NCI-H1092 treated with DMSO at 0.1 percent for 48 hours (cell line): ENCODE results near the gene TTC23.
A peak's percentile ranks its signal among the peaks of the same experiment; 100 is the strongest.

Source experiments
- DNase-seq: peaks from one replicate; lab custom pipeline; 2025; lab: John Stamatoyannopoulos, UW

Gene TTC23

DNA sequence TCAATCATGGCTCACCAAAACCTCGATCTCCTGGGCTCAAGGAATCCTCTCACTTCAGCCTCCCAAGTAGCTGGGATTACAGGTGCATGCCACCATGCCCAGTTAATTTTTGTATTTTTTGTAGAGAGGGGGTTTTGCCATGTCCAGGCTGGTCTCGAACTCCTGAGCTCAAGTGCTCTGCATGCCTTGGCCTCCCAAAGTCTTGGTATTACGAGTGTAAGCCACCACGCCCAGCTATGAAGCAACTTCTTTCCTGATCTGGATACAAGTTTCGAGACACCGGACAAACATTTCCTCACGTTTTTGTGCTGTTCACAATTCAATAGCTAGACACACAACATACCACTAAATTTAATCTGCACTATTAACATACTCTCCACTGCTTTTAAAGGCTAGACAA, 147.9 kb downstream of the TTC23 start:
- DNase-seq, result no peak

DNA sequence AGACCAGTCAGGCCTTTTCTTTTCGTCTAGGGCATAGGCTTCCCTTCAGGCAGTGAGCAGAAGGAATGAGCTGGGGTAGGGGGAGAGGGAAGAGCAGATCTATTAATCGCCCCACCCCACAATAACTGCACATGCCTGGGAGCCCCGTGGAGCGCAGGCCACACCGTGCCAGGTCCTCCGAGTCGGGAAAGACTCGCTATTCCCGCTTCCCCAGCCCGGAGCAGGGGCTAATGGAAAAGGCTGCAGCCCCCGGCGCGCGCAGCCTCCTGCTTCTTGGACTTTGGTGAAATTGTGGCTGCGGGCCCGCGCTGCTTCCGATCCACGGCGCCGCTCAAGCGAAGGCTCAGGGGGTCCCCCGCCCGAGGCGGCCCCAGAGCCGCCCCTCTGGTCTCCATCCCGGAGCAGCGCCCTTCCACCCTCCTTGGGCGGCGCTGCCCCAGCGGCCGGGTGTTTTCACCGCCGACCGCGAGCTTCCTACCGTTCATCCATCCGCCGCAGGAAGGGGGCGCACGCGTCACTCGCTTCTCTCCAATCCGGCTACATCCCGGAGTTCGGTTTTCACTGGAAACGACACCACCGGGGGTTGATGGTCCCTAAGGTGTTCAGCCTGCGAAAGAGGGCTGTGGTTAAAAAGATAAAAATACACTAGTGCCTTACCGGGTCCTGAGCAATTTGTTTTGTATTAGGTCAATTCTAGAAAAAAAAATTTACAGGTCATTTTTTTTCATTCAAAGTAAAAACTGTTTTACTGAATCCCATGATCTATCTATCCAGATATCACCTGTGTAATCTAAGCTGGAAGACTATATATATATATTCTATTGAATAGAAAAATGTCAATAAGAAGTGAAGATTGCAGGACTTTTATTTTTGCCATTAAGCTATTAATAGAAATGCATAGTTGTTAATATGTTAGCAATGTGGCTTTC, 148.9 kb downstream of the TTC23 start:
- DNase-seq, result peak; percentile 60

DNA sequence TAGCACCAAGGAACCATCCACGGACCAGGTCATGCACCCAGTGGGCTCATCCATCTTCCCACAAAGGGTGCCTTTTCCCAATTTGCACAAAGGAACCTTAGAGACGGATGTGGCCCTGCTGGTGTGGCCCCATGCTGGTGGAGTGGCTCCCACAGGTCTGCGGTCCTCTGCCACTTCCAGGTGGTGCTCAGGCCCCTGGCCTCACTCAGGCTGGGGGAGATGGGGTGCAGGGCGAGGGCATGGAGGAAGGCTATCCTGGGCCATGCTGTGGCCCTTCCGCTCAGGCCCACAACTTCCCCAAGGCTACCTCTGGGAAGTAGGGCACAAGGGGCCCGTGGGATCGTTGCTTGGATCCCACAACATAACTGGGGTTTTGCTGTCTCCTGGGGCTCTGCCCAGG, 149.7 kb downstream of the TTC23 start:
- no peak for DNase-seq

DNA sequence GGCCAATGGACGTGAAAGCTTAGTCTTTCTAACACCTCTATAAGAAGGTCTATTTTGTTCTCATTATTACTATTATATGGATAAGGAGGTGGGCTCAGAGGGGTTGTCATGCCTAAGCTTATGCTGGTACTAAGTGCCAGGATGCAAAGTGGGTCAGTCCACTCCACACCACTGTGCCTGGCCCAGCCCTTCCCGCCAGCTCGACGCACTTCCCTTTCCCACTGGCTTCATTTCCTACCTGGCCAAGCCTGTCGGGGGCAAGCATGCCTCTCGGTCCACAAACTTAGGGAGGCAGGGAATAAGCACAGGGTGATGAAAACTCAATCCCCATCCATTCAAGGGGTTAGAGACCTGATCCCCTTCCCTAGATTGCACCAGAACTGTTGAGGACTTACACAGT, 150.4 kb downstream of the TTC23 start:
- DNase-seq, result no peak

DNA sequence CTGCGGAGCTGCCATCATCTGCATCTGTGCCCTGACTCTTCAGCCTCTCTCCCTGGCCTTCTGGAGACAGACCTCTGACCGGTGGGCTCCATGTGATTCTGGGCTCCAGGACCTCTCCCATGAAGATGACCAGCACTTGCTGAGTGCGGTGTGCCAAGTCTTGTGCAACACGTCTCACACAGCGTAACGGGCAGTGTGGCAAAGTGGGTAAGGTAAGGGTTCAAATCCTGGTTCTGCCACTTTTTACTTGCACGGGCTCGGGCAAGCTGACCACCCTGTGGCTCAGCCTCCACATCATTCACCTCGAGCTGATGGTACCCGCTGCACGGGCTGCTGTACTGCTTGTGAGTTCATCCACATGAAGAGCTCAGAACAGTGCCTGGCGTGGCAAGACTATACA, 151.0 kb downstream of the TTC23 start:
- DNase-seq, result no peak

DNA sequence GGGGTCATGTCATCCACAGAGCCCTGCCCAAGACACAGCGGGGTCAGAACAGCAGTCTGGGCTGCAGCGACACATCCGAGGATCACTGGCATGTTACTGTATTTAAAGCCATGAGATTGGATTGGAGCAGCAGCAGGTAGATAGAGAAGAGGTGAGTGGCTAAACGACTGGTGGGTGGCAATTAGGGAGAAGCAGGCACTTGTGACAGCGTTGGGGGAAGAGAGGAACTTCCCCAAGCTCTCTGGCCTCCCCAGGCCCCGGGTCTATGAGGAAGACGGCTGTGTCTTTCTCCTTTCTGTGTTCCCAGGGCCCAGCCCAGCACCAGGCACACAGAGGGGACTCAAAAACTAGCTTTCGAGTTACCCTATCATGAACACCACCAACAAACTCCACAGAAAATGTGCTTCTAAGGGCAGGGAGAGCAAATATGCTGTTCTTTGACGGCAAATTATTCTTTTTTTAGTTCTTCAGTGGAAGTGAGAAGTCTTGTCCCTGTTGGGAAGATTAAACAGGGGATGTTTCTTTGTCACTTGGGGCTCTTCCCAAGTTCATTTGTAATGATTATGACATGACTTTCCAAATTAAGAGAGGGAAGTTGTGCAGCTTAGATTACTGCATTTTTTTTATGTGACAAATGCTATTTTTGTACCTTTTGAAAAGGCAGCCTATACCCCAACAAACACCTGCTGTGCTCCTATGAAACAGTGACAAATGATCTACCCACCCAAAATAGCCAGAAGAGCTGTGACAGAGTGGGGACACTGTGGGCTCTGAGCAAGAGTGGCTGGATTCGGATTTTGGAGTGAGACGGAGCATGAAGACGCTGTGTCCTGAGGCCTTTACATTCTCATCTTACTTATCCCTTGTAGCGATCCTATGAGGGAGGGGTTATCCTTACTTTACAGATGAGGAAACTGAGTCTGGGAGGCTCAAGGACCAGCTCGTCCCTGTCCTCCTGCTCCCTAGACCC, 151.7 kb downstream of the TTC23 start:
- DNase-seq, result no peak

DNA sequence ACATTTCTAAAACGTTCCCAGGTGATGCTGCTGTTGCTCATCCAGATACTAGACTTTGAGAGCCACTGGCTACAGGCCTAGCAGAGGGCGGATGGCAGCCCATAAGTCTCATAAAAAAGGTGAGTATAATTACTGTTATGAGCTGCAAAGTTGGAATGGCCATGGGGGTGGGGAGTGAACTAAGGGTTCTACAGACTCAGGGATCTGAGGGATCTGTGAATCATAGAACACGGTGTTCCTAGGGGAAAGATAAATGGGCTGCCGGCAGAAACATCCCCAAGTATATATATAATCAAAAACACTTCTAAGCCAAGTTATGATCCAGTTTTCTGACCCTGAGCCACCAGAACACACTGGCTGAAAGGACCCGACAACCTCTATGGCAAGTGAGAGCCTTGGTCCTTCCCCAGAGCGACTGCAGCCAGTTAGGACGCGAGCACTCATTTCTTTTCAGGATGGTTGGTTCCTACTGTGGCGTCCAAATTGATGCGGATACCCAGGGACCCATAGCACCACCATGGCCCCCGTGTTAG, 152.4 kb downstream of the TTC23 start:
- no peak for DNase-seq

DNA sequence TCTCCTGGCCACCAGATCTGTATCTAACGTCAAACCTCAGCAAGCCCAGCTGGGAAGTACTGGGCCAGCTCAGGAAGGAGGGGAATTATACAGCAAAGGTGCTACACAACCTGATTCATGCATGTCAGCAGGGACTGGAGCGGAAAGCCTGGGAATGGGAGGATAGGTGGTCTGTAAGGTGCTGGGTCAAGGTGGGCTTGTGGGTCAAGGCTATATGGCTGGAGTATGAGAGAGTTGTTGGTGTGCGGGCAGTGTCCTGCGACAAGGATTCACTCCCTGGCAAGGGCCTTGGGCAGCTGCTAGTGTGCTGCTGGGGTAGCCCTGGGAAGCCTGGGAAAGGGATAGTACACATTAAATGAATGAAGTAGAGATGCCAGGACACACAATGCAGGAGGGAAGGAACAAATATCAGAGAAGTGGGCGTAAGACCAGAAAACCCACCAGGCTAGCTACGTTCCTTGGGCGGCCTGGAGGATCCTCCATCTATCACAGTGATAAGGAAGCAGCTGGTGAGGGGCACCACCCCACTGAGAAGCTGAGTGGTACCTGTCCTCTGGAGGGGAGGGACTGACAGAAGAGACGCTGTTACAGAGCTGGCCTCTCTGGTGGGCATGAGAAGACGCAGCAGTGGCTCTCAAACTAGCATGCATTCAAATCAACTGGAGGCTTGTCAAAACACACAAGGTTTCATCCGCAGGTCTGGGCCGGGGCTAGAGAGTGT, 153.0 kb downstream of the TTC23 start:
- no peak for DNase-seq

DNA sequence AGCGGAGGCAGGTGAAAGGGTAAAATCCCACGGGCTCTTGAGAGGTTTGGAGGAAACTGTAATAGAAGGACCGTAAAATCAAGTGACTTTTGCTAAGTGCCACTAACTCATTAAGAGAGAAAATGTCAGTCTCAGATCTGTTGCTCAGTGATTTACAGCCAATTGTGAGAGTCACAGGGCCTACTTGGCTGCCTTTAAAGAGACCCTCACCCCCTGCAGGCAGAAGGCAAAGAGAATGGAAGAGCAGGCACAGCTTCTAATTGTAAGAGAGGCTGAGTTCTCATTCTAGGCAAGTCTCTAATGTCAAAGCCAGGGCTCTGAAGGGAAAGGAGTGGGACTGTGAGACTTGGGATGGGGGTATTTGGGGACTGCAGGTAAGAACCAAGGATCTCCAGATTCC, 153.8 kb downstream of the TTC23 start:
- no peak for DNase-seq

DNA sequence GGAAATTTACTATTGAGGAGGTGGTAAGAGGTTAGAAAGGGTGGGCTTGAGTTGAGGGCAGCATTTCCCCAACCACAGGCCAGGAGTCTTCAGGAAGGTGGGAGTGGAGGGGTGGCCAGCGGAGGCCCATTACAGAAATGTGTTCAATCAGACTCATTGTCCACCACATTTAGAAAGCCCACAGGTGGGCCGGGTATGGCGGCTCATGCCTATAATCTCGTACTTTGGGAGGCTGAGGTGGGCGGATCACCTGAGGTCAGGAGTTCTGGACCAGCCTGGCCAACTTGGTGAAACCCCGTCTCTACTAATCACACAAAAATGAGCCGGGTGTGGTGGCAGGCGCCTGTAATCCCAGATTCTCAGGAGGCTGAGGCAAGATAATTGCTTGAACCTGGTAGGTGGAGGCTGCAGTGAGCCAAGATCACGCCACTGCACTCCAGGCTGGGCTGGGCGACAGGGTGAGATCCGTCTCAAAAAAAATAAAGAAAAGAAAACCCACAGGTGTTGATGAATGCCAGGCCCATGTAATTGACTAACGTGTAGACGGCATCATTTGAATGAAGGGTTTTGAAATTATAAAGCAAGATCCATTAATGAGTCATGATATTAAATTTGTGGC, 156.7 kb downstream of the TTC23 start:
- DNase-seq, result no peak

DNA sequence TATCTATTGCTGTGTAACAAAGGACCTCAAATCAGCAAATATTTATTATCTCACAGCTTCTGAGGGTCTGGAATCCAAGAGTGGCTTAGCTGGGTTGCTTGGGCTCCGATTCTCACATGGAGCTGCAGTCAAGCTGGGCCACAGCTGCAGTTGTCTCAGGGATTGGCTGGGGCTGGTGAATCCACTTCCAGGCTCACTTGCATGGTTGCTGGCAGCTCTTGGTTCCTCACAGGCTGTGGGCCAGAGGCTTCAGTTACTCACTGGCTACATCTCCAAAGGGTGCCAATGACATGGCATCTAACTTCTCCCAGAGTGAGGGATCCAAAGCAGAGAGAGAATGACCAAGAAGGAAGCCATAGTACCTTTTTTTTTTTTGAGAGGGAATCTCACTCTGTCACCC, 158.4 kb downstream of the TTC23 start:
- DNase-seq, result no peak

DNA sequence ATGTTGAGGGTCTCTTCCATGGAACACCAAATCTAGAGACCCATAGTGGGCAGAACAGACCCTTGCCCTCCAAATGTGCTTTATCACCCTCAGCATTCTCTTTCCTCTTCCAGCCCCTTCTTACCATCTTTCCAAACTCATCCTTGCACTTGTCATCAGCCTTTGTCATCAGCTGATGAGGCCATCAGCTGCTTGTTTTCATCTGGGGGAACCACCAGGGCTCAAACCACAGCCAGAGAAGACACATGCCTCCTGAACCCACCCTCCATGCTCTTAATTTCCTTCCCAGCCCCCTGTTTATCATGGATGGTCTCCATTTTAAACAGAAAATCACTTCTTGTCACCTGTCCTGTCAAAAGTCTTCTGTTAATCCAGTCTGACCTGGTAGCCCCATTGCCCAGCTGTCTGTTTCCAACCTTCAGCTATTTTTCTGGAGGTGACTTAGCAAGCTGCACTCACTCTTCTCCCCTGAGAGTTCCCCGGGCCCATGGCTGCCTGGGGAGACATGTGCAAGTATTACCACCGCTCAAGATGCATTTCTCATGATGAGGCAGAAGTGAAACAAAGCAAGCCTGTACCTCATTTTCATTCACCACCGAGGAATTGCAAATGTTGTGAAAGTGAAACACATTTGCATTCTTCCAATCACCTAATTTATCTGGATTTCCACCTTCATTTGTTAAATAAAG, 159.2 kb downstream of the TTC23 start:
- no peak for DNase-seq

DNA sequence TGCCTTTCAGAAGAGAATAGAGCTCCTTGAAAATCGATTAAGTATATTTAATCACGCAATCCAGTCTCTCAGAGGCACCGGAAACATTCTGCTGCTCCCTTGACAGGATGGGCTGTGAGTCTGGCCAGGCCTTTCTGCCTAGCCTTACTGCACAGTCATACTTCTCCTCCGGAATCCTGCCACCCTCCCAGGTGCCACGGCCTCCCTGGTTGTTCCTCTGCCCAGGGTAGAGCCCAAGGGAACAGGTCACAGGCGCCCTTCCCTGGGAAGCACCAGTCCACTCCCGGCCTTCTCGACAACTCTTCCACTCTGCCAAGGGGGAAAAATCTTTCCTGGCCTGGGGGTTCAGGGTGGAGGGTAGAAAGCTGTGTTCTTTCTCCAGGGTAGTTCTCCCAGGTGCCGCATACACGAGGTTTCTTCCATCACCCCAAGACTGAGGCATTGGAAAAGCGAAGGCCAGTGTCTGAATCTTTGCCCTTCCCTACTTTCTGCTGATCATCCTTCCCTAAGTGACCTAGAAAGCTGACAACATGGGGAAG, 161.9 kb downstream of the TTC23 start:
- DNase-seq, result no peak

DNA sequence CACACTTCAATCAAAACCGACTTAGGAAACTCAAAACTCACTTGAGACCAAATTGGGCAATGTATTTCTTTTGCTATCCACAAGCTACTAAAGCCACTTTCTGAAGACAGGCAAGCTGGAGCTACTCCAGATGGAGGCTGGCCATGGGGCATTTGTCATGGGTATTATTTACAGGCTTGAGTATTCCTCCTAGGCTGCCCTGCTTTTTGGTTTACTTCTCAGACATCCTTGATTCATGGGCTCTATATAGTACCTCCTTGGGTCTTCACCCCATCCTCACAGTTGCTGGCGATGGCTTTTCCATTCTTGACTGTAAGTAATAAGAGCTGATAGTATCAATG, 163.1 kb downstream of the TTC23 start:
- DNase-seq, result no peak
